ENCODE measurements around the gene PARD6G.

The PARD6G gene

DNA sequence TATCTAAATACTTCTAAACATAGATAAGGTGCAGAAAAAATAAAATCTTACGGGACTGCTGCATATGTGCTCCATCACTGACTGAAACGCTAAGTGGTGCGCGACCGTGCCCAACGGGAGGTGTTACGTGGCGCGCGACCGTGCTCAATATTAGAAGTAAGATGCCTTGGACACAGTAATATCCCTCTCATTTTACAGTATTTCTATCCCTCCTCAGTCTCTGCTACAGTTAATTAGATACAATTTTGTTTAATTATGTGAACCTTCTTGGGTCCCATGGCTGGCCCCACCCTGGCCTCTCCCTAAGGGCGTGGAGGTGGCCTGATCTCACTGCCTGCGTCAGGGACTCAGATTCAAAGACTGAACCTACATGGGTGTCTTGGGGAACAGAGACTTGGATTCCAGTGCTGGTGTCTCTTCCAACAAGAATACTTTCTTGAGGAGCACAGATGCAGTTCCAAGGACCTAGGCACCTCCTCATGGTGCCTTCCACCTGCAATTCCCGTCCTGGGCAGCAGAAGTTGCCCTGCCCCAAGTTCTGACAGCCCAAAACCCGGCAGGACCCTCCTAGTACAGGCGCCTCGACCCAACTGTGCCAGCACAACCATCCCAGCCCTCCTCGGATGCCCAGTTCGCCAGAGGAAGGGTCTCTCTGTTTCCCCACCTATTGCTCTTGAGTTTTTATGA, 59.2 kb downstream of the PARD6G start:
- DNase-seq: no peak

GRCh38 chr18:80185545-80185944, 61.8 kb downstream of the PARD6G start:
- no peak for DNase-seq

DNA sequence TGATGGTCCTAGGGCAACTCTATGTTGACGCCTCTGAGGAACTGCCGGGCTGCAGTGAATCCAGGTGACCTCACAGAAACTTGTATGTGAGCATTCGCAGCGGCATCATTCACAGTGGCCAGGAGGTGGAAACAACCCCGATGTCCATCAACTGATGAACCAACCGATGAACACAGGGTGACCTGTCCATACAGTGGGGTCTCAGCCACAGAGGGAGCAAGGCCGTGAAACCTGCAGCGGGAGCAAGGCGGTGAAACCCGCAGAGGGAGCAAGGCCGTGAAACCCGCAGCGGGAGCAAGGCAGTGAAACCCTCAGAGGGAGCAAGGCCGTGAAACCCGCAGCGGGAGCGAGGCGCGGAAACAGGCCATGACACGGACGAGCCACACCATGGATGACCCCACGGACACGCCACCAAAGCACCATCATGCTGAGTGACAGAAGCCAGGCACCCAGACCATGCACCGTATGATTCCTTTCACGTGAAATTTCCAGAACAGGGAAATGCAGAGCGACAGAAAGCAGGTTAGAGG, 63.0 kb downstream of the PARD6G start:
- no peak for DNase-seq

DNA sequence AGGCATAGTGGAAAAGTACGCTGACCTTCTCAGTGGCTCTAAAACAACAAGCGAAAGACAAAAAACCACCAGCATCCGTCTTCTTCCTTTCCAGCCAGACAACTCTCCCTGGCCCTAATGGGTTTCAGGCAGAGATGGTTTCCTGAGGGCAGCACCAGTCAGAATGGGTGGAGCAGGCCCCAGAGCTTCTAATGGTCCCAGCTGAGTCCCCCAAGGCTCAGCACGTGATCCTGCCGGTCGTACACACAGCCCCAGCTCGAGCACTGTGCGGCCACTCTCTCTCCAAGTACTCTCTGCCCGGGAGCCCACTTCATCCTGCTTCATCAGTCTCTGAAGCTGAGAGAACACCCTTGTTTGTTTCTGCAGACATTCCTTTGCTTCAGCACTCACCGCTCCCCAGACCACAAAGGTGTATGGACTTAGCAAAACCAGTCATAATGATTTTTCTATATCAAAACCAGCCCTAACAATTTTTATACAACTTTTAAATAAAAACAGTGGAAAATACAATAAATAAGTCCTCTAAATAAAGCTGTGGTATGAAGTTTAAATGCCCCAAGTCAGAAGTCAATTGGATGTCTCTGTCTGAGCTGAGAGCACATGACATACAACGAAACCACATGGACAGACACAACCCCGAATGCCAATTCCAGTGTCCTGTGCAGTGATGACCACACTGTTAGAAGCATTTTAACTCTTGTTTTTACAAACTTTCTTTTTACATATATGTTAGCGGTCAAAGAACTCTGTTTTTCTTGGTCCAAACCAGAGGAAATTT, 63.9 kb downstream of the PARD6G start:
- DNase-seq: no peak

DNA sequence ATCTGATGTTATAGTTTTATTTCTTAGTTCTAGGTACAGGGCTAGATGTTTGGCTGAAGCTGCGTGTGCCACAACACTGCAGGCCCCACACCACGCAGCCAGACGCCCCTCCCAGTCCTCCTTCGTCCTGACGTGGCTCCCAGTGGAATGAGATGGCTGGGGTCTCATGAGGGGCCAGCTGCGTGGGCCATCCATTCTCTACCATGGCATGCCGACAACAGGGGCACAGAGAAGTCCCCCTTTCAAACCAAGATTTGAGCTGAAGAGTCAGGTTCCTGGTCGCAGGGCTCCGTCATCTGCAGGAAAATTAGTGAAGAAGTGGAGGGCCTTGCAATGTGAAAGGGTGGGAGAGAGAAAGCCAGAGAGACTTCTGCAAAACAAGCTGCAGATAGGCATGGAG, 64.5 kb downstream of the PARD6G start:
- no peak for DNase-seq

DNA sequence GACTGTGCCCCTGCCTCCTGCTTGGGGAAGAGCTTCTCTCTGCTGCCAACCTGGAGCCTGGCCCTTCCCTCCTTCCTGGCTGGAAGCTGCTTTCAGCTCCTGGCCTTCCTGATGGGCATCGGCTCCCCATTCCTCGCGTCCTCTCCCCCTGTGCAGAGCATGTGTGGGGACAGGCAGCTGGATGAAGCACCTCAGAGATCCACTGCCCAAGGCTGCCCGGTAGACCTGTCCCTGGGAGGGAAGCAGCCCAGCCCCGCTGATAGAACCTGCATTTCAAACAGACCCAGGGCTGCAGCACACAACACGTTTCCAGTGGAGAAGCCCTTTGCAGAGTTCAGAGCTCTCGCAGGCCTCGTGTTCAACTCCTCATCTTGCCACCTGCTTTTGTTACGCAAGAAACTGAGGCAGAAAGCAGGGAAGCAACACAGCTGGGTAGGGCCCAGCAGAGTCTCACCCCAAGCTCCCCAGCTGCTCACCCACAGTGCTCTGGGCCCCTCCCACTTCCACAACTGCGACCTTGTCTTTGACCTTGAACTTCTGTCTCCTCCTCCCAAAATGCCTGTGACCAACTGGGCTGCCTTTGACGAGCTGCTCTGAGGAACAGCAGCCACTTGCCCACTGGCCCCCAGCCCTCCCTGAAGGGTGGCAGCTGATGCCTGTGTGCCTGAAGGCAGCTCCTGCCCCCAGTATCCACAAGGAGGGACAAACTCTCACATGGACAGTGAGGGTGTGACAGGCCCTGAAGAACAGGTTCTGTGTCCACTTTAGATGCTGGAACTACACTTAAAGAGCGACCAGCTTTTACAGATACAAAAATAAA, 65.5 kb downstream of the PARD6G start:
- no peak for DNase-seq

- no peak for DNase-seq
These were observed 66.3 kb downstream of the PARD6G start for GRCh38 chr18:80180778-80181564.

DNA sequence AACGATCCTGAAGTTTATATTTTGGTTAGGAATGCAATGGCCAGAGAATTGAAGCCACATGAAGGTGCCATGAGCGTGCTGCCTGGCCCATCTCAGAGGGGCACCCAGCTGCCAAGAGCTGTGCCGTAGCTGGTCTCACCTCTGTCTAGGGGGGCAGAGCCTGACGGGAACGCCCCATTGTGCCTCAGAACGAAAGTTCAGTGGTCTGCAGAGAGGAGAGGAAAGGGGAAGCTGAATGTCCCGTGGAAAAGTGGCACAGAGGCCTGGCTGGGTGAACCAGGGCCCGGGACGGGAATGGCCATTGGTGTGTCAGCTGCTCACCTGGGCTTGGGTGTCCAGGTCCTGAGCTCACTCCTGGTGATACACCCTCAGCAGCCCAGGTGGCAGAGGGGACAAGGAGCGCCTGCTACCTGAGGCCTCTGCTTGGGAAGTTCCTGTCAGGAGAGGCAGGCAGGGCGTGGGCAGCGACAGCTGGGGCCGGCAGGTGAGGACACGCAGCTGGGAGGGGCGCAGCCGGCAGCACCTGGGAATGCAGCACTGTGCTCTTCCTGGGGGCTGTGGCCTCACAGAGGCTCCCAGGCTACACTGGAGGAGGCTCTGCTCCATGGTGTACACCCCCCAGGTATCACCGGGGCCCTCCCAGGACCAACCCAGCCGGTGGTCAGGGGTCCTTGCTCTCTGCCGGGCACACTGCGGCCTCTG, 67.3 kb downstream of the PARD6G start:
- no peak for DNase-seq

GRCh38 chr18:80178935-80179818, 68.1 kb downstream of the PARD6G start:
- no peak for DNase-seq

DNA sequence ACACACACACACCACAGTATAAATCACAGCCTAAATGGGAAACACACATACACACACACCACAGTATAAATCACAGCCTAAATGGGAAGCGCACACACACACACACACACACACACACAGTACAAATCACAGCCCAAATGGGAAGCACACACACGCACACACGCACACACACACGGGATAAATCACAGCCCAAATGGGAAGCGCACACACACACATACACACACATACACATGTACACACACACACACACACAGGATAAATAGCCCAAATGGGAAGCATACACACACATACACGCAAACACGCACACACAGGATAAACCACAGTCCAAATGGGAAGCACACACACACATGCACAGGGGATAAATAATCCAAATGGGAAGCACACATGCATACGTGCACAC, 70.2 kb downstream of the PARD6G start:
- DNase-seq: no peak

DNA sequence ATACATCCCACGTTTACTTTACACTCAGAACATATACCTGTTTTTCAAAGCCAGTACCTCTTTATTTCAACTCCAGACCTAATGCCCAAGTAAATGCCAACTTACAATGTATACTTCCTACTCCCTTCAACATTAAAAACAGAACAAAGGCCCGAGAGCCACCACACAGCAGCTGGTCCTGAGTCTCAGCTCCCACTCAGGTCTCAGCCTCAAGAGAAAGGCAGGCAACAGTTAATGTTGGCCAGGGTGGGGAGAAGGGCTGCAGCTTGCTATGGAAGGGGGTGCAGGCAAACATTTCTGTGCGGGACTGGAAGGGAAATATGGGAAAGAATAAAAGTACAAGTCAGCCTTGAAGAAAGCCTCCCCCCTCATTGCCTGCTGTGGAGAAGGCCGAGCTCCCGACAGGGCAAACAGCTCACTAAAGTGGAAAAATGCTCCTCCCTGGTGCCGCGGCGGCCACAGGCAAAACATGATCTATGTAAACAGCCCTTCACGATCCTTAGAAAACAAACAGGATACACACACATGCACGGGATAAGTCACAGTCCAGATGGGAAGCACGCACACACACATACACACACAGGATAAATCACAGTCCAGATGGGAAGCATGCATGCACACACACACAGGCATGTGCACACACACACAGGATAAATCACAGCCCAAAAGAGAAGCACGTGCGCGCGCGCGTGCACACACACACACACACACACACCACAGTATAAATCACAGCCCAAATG, 70.8 kb downstream of the PARD6G start:
- no peak for DNase-seq

- DNase-seq: no peak
These were observed 71.7 kb downstream of the PARD6G start for GRCh38 chr18:80175451-80176204.

DNA sequence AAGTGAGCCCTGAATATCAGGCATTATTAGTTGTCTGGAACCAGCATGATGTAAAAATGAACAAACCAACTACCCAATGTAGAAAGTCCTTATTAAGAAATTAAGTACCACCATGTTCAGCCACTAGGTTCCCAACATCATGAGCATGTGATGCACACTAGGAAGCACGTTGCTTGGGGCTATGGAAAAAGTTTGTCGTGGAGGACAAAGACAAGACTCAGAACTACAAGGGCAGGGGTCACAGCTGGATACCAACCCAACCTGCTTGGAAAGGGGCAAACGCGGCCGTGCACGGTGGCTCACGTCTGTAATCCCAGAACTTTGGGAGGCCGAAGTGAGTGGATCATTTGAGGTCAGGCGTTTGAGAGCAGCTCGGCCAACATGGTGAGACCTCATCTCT, 74.3 kb downstream of the PARD6G start:
- DNase-seq: no peak

- no peak for DNase-seq
These were observed 75.3 kb downstream of the PARD6G start for GRCh38 chr18:80172056-80172455.

- no peak for DNase-seq
These were observed 76.1 kb downstream of the PARD6G start for GRCh38 chr18:80171054-80171872.

- no peak for DNase-seq
These were observed 76.8 kb downstream of the PARD6G start for GRCh38 chr18:80170395-80171053.

DNA sequence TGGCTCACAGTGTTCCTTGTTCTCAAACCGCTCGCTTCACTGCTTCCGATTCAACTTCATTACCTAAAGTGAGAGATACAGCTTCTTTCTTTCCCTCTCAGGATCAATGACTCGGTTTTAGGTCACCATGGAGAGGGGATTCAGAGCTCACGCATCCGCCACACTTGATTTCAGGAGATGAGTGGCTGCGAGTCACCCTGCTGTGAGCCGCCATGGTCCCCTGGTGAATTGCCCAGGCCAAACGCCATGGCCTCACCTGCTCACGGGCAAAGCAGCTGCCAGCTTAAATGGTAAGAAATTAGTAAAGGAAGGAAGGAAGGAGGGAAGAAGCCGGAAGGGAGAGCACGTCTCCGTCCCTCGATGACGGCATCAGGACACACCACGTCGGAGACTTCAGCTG, 77.7 kb downstream of the PARD6G start:
- no peak for DNase-seq

DNA sequence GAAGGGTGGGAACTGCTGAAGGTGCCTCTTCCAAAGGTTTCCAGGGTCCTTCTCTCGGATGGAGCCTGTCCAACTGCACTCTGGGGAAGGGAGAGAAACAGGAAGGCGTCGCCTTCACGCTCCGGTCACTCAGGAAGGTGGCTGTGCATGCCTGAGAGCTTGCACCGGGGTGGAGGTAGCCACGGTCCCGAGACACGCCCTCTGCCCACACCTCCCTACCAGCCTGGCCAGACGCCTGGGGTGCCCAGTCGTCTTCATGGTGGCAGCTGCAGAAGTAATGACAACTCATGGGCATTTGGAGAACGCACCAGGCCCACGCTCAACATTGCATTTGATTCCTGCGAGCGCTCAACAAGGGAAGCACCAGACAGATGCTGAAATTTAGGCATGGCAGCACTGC, 78.3 kb downstream of the PARD6G start:
- no peak for DNase-seq
